Measurements from ENCODE around the gene WWC1. TPM values are rescaled to one million over a fixed set of nuclear protein-coding genes. Genes with fewer than 3 reads are reported as not detected.

Gene WWC1
- total and polyA plus RNA-seq, 10 of the 15 experiments (the other 5 are each of a cell fraction or from before 2014, with no cell fraction given), result 0.50 to 7.8 (median 2.5) TPM

DNA sequence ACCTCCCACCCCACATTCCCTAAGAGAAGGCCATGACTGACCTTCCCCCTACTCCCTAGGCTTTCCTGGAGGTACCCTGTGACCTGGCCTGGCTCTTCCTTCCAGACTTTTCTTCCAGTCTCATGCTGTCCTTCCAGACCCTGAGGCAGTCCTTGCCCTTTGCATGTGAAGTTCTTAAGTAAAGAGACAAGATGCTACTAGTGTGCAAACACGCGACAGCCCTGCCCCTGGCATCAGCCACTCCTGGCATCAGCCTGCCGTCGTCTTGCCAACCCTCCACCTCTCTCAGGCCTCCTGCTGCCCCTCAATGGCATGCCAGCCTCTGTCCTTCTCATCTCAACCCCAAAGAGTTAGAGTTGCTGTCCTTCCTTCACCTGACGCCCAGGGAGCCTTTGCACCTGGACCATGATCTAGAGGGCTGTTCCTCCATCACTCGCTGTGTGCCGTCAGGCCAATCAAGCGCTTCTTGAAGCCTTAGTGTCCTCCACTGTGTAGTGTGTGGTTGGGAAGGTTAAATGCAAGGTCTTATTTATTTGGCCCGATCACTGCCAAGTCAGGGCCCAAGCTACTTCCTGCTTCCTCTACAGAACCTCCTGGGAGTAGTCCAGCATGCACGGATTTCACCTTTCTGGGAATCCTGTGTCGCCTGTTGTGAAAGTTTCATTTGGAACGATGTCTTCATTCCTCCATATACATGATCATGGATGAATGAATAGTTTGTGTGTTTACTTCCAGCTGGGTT is 61.9 kb downstream of the WWC1 start:
- no peak for FAIRE-seq
- CTCF ChIA-PET, result no interaction called here
- 73% methylated on average over 12 of the region's 12 CpGs for WGBS (ENCODE audit: insufficient coverage, insufficient replicate concordance, low lambda C conversion rate, missing lambda C conversion rate)

DNA sequence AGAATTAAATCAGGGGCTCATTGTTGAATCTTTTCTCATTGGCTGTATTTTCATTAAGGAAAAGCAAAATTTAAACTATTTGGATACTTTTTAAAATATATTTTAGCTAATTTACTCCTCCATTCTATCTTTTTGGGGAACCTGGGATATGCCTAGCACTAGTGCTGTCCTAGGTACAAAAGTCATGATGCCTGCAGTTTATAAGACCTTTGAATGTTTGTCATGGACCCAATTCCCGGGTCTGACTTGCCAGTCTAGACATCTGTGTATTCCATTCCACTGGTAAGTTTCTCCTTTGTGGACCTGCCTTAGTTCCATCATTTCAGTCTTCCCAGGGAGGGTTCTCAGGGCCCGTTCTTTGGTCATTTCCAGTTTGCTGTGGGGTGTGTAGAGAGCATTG is 63.0 kb downstream of the WWC1 start:
- no peak for DNase-seq (ENCODE audit: low read depth, low spot score)
- BruUV-seq (replicated peaks), result no TSS peak
- ChIA-PET POLR2A (no interaction called here), SMC1A (ENCODE audit: uncharacterized antibody, unreplicated experiment) (no interaction called here), CTCF (no interaction called here), RAD21 (ENCODE audit: unreplicated experiment) (no interaction called here)
- Histone ChIP-seq H3K27me3 (replicated peaks in 1 of 2; ENCODE audit: control insufficient read depth in 2 of 2, insufficient read depth in 2 of 2, low read length in 1 of 2) (no peaks in the 10 kb centered on the region; a peak in 1 of 4 replicates), H3K9ac (ENCODE audit: control insufficient read depth, insufficient read depth, low read length) (no peak overlapping the region), H4K20me1 (ENCODE audit: control insufficient read depth, insufficient read depth) (no peaks in the 10 kb centered on the region), H3K4me1 (ENCODE audit: control insufficient read depth, insufficient read depth, low read length) (no peaks in the 10 kb centered on the region), H2AFZ (ENCODE audit: control insufficient read depth, low read depth, low read length) (no peak overlapping the region), H3K4me2 (ENCODE audit: control insufficient read depth, insufficient read depth) (no peak overlapping the region), H3K27ac (ENCODE audit: control insufficient read depth, insufficient read depth) (no peak overlapping the region), H3K36me3 (ENCODE audit: control insufficient read depth in 2 of 2, insufficient read depth in 2 of 2, low read length in 1 of 2) (no peaks in the 10 kb centered on the region), H3K79me2 (ENCODE audit: control insufficient read depth, insufficient read depth, low read length) (no peaks in the 10 kb centered on the region), H3K4me3 (no peak overlapping the region), H3K9me3 (replicated peaks; ENCODE audit: control insufficient read depth, insufficient read depth, low read length) (no peaks in the 10 kb centered on the region)
- WGBS (ENCODE audit: insufficient coverage, insufficient replicate concordance, low lambda C conversion rate, missing lambda C conversion rate), result 45% methylated on average over 2 of the region's 2 CpGs
- intact Hi-C loops (cut with micrococcal nuclease; ENCODE audit: unreplicated experiment), result no loop called here
- FAIRE-seq, result no peak
- in situ Hi-C loops (cut with MboI), result no loop called here
- TF ChIP-seq MYC (IDR thresholded peaks at IDR 0.05; ENCODE audit: insufficient read depth, insufficient read length, insufficient replicate concordance, low read length, severe bottlenecking) (no peak), DPF2 (IDR thresholded peaks at IDR 0.05) (no peak), ESRRA (IDR thresholded peaks at IDR 0.05; ENCODE audit: low read length) (no peak), IKZF2 (IDR thresholded peaks at IDR 0.05) (no peak), CHD1 (IDR thresholded peaks at IDR 0.05; ENCODE audit: low read depth, low read length) (no peak), TCF3 (IDR thresholded peaks at IDR 0.05; ENCODE audit: borderline replicate concordance, insufficient read depth, low read depth, low read length) (no peak), CEBPB (IDR thresholded peaks at IDR 0.05; ENCODE audit: borderline replicate concordance in 1 of 2, low read depth in 2 of 2, low read length in 2 of 2) (no peak), POLR2A (IDR thresholded peaks at IDR 0.05; ENCODE audit: low read depth, low read length) (no peak), NR2C1 (IDR thresholded peaks at IDR 0.05) (no peak)
- TF ChIP-seq, protein P1, sequence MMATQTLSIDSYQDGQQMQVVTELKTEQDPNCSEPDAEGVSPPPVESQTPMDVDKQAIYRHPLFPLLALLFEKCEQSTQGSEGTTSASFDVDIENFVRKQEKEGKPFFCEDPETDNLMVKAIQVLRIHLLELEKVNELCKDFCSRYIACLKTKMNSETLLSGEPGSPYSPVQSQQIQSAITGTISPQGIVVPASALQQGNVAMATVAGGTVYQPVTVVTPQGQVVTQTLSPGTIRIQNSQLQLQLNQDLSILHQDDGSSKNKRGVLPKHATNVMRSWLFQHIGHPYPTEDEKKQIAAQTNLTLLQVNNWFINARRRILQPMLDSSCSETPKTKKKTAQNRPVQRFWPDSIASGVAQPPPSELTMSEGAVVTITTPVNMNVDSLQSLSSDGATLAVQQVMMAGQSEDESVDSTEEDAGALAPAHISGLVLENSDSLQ (IDR thresholded peaks at IDR 0.05), result no peak
- ATAC-seq, result no peak

More for the DNA sequence above, 61.9 kb downstream of the WWC1 start:
- no TSS peak for BruUV-seq (replicated peaks)
- Histone ChIP-seq H2AFZ (ENCODE audit: control insufficient read depth, low read depth, low read length) (no peak overlapping the region), H3K4me3 (no peak overlapping the region), H3K4me1 (ENCODE audit: control insufficient read depth, insufficient read depth, low read length) (no peaks in the 10 kb centered on the region), H3K79me2 (ENCODE audit: control insufficient read depth, insufficient read depth, low read length) (no peaks in the 10 kb centered on the region), H3K27ac (ENCODE audit: control insufficient read depth, insufficient read depth) (no peak overlapping the region), H3K27me3 (replicated peaks in 1 of 2; ENCODE audit: control insufficient read depth in 2 of 2, insufficient read depth in 2 of 2, low read length in 1 of 2) (no peaks in the 10 kb centered on the region; a peak in 1 of 4 replicates), H3K36me3 (ENCODE audit: control insufficient read depth in 2 of 2, insufficient read depth in 2 of 2, low read length in 1 of 2) (no peaks in the 10 kb centered on the region), H4K20me1 (ENCODE audit: control insufficient read depth, insufficient read depth) (no peaks in the 10 kb centered on the region), H3K9me3 (replicated peaks; ENCODE audit: control insufficient read depth, insufficient read depth, low read length) (no peaks in the 10 kb centered on the region), H3K9ac (ENCODE audit: control insufficient read depth, insufficient read depth, low read length) (no peak overlapping the region), H3K4me2 (ENCODE audit: control insufficient read depth, insufficient read depth) (no peak overlapping the region)
- no peak for TF ChIP-seq EP300 (IDR thresholded peaks at IDR 0.05; ENCODE audit: borderline replicate concordance in 1 of 2, control insufficient read depth in 1 of 2, low read depth in 2 of 2, low read length in 2 of 2)
- no peak for TF ChIP-seq NFIC (IDR thresholded peaks at IDR 0.05; ENCODE audit: low read depth, low read length)
- no peak for TF ChIP-seq RFX5 (IDR thresholded peaks at IDR 0.05; ENCODE audit: low read depth, low read length)
- TF ChIP-seq ZNF24 (IDR thresholded peaks at IDR 0.05), result no peak
- TF ChIP-seq PAX8 (IDR thresholded peaks at IDR 0.05), result no peak
- no peak for TF ChIP-seq SRF (IDR thresholded peaks at IDR 0.05; ENCODE audit: low read depth in 2 of 2, low read length in 2 of 2)
- no peak for TF ChIP-seq BHLHE40 (IDR thresholded peaks at IDR 0.05; ENCODE audit: borderline replicate concordance in 1 of 2, low read depth in 2 of 2, low read length in 1 of 2)
- no peak for TF ChIP-seq SREBF1 (IDR thresholded peaks at IDR 0.05; ENCODE audit: low read length)
- in situ Hi-C loops (cut with MboI), result no loop called here
- POLR2A ChIA-PET, result interaction anchor here (0.6 kb wide), 1 partner anchor 50 kb away, joined by 3 read pairs; no protein-coding TSS in a partner anchor
- no peak for ATAC-seq
- intact Hi-C loops (cut with micrococcal nuclease; ENCODE audit: unreplicated experiment), result no loop called here
- RAD21 ChIA-PET (ENCODE audit: unreplicated experiment), result no interaction called here
- SMC1A ChIA-PET (ENCODE audit: uncharacterized antibody, unreplicated experiment), result no interaction called here
- no peak for DNase-seq (ENCODE audit: low read depth, low spot score)
